H1 (cell line): Measurements from ENCODE around the gene OXNAD1. TPM values are rescaled to one million over a fixed set of nuclear protein-coding genes. Genes with fewer than 3 reads are reported as not detected.

ENCODE experiments used
- CBX5 ChIP-seq: fragments of 300-800, 300-1000 bp; sonication (generic); IDR thresholded peaks from 2 replicates; pipeline ENCODE4 v1.7.1; 2016; ENCODE audit warnings: antibody characterized with exemption, low read length, low read depth
- CEBPB ChIP-seq: IDR thresholded peaks from 2 replicates; pipeline ENCODE4 v1.6.1; 2012; ENCODE audit warnings: low read depth, low read length
- POU5F1 ChIP-seq: IDR thresholded peaks from 2 replicates; pipeline ENCODE4 v1.6.1; 2011; ENCODE audit warnings: low read depth, mild to moderate bottlenecking, low read length, moderate library complexity
- SUZ12 ChIP-seq: fragments of 200-600 bp; sonication (generic); IDR thresholded peaks from 2 replicates; pipeline ENCODE4 v1.6.1; 2012; ENCODE audit warnings: mild to moderate bottlenecking, inconsistent platforms, low read length, moderate library complexity, mixed read lengths
- TAF7 ChIP-seq: optimal IDR thresholded peaks from 2 replicates; pipeline ENCODE3; 2011; ENCODE audit warnings: low read depth, mild to moderate bottlenecking, inconsistent platforms, low read length, moderate library complexity, borderline replicate concordance
- ZNF274 ChIP-seq: IDR thresholded peaks from 2 replicates; pipeline ENCODE4 v1.7.0; 2012; ENCODE audit warnings: low read length, borderline replicate concordance; ENCODE audit errors: extremely low read depth
- polyA plus RNA-seq, 7 experiments: library from polyadenylated mRNA; depleted of rRNA in 3 of 7; stranded (reverse) in 5 of 7; unstranded in 2 of 7; fragments of >200 nt in 5 of 7; fragments of 200-250 nt in 2 of 7; gene quantifications; 1 replicate in 5 of 7; 2 replicates in 1 of 7; 4 replicates in 1 of 7; pipeline versions ENCODE4 v1.2.1 to v1.2.3, GENCODE V29; 2011 to 2013; ENCODE audit warnings: missing spikeins in 2 of 7, mixed read lengths in 2 of 7
- total RNA-seq: library from RNA; stranded (reverse); fragmentation: NEBNext Ultra II Directional; extraction: Animal tissue kit (Norgen Biotek cat#: 25700); gene quantifications from 2 replicates; pipeline ENCODE4 v1.2.1, GENCODE V29; 2021

OXNAD1 gene
- total and polyA plus RNA-seq, 2 of the 8 experiments (the other 6 are each of a cell fraction or from before 2014, with no cell fraction given): 14.9 to 24.8 TPM

DNA sequence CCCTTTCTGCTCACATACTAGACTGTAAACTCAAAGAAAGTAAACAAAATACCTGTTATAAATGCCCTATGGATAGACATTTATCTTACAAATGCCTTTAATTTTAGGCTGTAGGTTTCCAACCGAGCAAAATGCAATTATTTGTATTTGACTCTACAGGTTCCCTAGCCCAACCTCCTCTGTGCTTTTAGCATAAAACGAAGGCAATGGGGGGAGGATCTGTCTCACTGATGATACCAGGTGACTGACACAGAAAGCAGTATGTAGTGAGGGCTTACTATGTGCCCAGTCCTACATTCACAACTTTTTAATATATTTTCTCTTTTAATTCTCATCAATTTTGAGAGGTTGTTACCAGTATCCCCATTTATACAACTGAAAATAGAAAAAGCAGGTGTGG is 87.4 kb downstream of the OXNAD1 start (continued):
- TF ChIP-seq TAF7 (no peak), CEBPB (no peak), SUZ12 (no peak), ZNF274 (no peak), POU5F1 (no peak), CBX5 (no peak)
- TF ChIP-seq, all 59 proteins: peak for 0
